HG03354 (cell line): Measurements from ENCODE around the gene TAPBP.

ENCODE experiments used
- ATAC-seq: cut with Tn5 transposase; IDR thresholded peaks from one replicate; pipeline ENCODE4 v1.9.1; 2021; ENCODE audit warnings: mild to moderate bottlenecking; ENCODE audit not compliant: unreplicated experiment, poor library complexity, severe bottlenecking

TAPBP gene

GRCh38 chr6:33320315-33321181 lies 6.7 kb upstream of the TAPBP start:
- ATAC-seq, result no peak

- no peak for ATAC-seq
These were observed 6.0 kb upstream of the TAPBP start for GRCh38 chr6:33319939-33320314.

- no peak for ATAC-seq
These were observed 4.7 kb upstream of the TAPBP start for GRCh38 chr6:33318426-33319073.

- peak; percentile 56 for ATAC-seq
These were observed 4.0 kb upstream of the TAPBP start, which contains the start of gene ZBTB22 for GRCh38 chr6:33317669-33318425. Gene ZBTB22, minus strand, starts transcription at chr6:33317744. Its CDS starts 828 bp downstream, at chr6:33316916.

GRCh38 chr6:33317419-33317668 lies 3.5 kb upstream of the TAPBP start:
- no peak for ATAC-seq

GRCh38 chr6:33316603-33317418 lies 2.9 kb upstream of the TAPBP start:
- no peak for ATAC-seq

- ATAC-seq, result no peak
These were observed 2.1 kb upstream of the TAPBP start for GRCh38 chr6:33315793-33316602.

GRCh38 chr6:33314943-33315792 lies 1.3 kb upstream of the TAPBP start:
- ATAC-seq, result no peak

GRCh38 chr6:33314515-33314942 lies 651 bp upstream of the TAPBP start:
- peak; percentile 31 for ATAC-seq

GRCh38 chr6:33313105-33313708 lies 671 bp downstream of the TAPBP start:
- peak; percentile 1 for ATAC-seq

- ATAC-seq, result peak; percentile 35
These were observed 1.3 kb downstream of the TAPBP start for GRCh38 chr6:33312361-33313104.

- ATAC-seq, result no peak
These were observed 7.5 kb downstream of the TAPBP start for GRCh38 chr6:33306356-33306755.

- ATAC-seq, result no peak
These were observed 8.8 kb downstream of the TAPBP start for GRCh38 chr6:33305052-33305451.

- no peak for ATAC-seq
These were observed 9.7 kb downstream of the TAPBP start for GRCh38 chr6:33304216-33304615.

- no peak for ATAC-seq
These were observed 12.0 kb downstream of the TAPBP start for GRCh38 chr6:33301877-33302276.

- ATAC-seq, result peak; percentile 79
These were observed 14.5 kb downstream of the TAPBP start for GRCh38 chr6:33299237-33299944.
